ENCODE results near the gene SELENOM. TPM values are rescaled to one million over a fixed set of nuclear protein-coding genes. Genes with fewer than 3 reads are reported as not detected.

Gene SELENOM
- polyA plus RNA-seq, 1 donor (not counting 4 experiments of a cell fraction or from before 2014, with no cell fraction given): 9.1 TPM

DNA sequence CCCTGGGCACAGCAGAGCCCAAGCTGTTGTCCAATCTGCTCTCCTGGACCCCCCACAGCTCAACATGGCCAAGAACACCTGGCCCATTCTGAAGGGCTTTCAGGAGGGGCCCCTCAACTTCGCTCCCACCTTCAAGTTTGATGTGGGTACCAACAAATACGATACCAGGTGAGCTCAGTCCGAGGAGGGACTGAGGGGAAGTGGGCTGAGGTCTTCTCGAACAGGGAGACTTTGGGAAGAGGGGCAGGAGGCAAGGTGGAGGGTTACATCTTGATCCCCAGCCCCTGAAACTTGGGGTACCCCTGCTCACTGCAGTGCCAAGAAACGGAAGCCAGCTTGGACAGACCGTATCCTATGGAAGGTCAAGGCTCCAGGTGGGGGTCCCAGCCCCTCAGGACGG, 20.8 kb upstream of the SELENOM start:
- no peak for FAIRE-seq
- TF ChIP-seq EZH2 (IDR thresholded peaks at IDR 0.05; ENCODE audit: low read length) (no peak), CTCF (optimal IDR thresholded peaks at IDR 0.05 in 1 of 3, IDR thresholded peaks at IDR 0.05 in 1 of 3, conservative IDR thresholded peaks at IDR 0.05 in 1 of 3; ENCODE audit: extremely low read depth in 1 of 3, insufficient read depth in 2 of 3, low read length in 3 of 3) (no peak)
- dilution Hi-C loops (cut with MboI; ENCODE audit: extremely low pct_ligation_motif_present, low sequenced_read_pairs): no loop called here

GRCh38 chr22:31127181-31127772, 19.9 kb upstream of the SELENOM start:
- dilution Hi-C loops (cut with MboI; ENCODE audit: extremely low pct_ligation_motif_present, low sequenced_read_pairs): no loop called here
- Histone ChIP-seq H3K36me3 (ENCODE audit: control insufficient read depth in 2 of 2, extremely low read depth in 1 of 2, insufficient read depth in 2 of 2, low read length in 2 of 2) (no peaks in the 10 kb centered on the region), H3K4me3 (ENCODE audit: control insufficient read depth in 2 of 3, extremely low read depth in 1 of 3, insufficient read depth in 2 of 3, low read depth in 1 of 3, low read length in 3 of 3) (no peak overlapping the region), H4K20me1 (ENCODE audit: control insufficient read depth, extremely low read depth, insufficient read depth, low read length) (no peaks in the 10 kb centered on the region), H2AFZ (ENCODE audit: control insufficient read depth, low read length) (no peak overlapping the region), H3K9ac (ENCODE audit: control insufficient read depth, extremely low read depth, insufficient read depth, low read length) (no peak overlapping the region), H3K79me2 (ENCODE audit: control insufficient read depth, insufficient read depth, low read length) (no peaks in the 10 kb centered on the region), H3K27ac (ENCODE audit: control insufficient read depth, insufficient read depth, low read length) (no peak overlapping the region), H3K4me1 (ENCODE audit: control insufficient read depth, extremely low read depth, insufficient read depth, low read length) (peaks cover 8% of the 10 kb centered on the region), H3K27me3 (ENCODE audit: control insufficient read depth, extremely low read depth, insufficient read depth, low read length) (peaks cover 17% of the 10 kb centered on the region), H3K4me2 (ENCODE audit: control insufficient read depth, extremely low read depth, insufficient read depth, low read depth, low read length) (no peak overlapping the region), H3K9me3 (ENCODE audit: control insufficient read depth, low read depth, low read length) (no peaks in the 10 kb centered on the region), H3K9me1 (ENCODE audit: control insufficient read depth, extremely low read depth, insufficient read depth, low read length) (no peaks in the 10 kb centered on the region)
- DNase-seq (ENCODE audit: low read depth, low spot score) (no peak), FAIRE-seq (no peak)
- TF ChIP-seq CTCF (optimal IDR thresholded peaks at IDR 0.05 in 1 of 3, IDR thresholded peaks at IDR 0.05 in 1 of 3, conservative IDR thresholded peaks at IDR 0.05 in 1 of 3; ENCODE audit: extremely low read depth in 1 of 3, insufficient read depth in 2 of 3, low read length in 3 of 3): no peak
- no peak for TF ChIP-seq EZH2 (IDR thresholded peaks at IDR 0.05; ENCODE audit: low read length)

More for the DNA sequence above, 20.8 kb upstream of the SELENOM start:
- no peak for DNase-seq (ENCODE audit: low read depth, low spot score)
- H3K9me1 ChIP-seq (ENCODE audit: control insufficient read depth, extremely low read depth, insufficient read depth, low read length): no peaks in the 10 kb centered on the region
- H3K9ac ChIP-seq (ENCODE audit: control insufficient read depth, extremely low read depth, insufficient read depth, low read length): no peak overlapping the region
- no peak overlapping the region for H3K4me3 ChIP-seq (ENCODE audit: control insufficient read depth in 2 of 3, extremely low read depth in 1 of 3, insufficient read depth in 2 of 3, low read depth in 1 of 3, low read length in 3 of 3)
- no peak overlapping the region for H3K27ac ChIP-seq (ENCODE audit: control insufficient read depth, insufficient read depth, low read length)
- no peak overlapping the region for H3K4me2 ChIP-seq (ENCODE audit: control insufficient read depth, extremely low read depth, insufficient read depth, low read depth, low read length)
- H3K79me2 ChIP-seq (ENCODE audit: control insufficient read depth, insufficient read depth, low read length): no peaks in the 10 kb centered on the region
- no peaks in the 10 kb centered on the region for H3K36me3 ChIP-seq (ENCODE audit: control insufficient read depth in 2 of 2, extremely low read depth in 1 of 2, insufficient read depth in 2 of 2, low read length in 2 of 2)
- H2AFZ ChIP-seq (ENCODE audit: control insufficient read depth, low read length): no peak overlapping the region
- no peaks in the 10 kb centered on the region for H4K20me1 ChIP-seq (ENCODE audit: control insufficient read depth, extremely low read depth, insufficient read depth, low read length)
- H3K4me1 ChIP-seq (ENCODE audit: control insufficient read depth, extremely low read depth, insufficient read depth, low read length): peaks cover 1% of the 10 kb centered on the region
- no peaks in the 10 kb centered on the region for H3K9me3 ChIP-seq (ENCODE audit: control insufficient read depth, low read depth, low read length)
- peaks cover 16% of the 10 kb centered on the region for H3K27me3 ChIP-seq (ENCODE audit: control insufficient read depth, extremely low read depth, insufficient read depth, low read length)

All from keratinocyte (primary cell).